Suprapubic skin (tissue), 4 donors: ENCODE measurements around the gene SETD3.

ENCODE experiments used
- EP300 ChIP-seq: sonication (generic); formaldehyde crosslinking; IDR thresholded peaks from one replicate; pipeline ENCODE4 v1.6.1; 2017; ENCODE audit warnings: antibody characterized with exemption
- POLR2A ChIP-seq, 2 donors: fragments of 450-650 bp; IDR thresholded peaks; one replicate each; pipeline ENCODE4 v1.6.1; 2017; ENCODE audit warnings: antibody characterized with exemption in 2 of 2, mild to moderate bottlenecking in 2 of 2, moderate library complexity in 2 of 2
- POLR2AphosphoS5 ChIP-seq, 3 donors: sonication (generic); formaldehyde crosslinking; IDR thresholded peaks; one replicate each; pipeline ENCODE4 v1.6.1; 2017; ENCODE audit warnings: antibody characterized with exemption in 3 of 3
- TF ChIP-seq, protein P1 (sequence below), 2 donors: fragments of 200-600 bp in 1 of 2; fragments of 450-650 bp in 1 of 2; sonication (generic) in 1 of 2; IDR thresholded peaks; one replicate each; pipeline ENCODE4 v1.5.1; 2016 to 2019; ENCODE audit warnings: antibody characterized with exemption in 2 of 2, mild to moderate bottlenecking in 1 of 2, moderate library complexity in 1 of 2

DNA sequence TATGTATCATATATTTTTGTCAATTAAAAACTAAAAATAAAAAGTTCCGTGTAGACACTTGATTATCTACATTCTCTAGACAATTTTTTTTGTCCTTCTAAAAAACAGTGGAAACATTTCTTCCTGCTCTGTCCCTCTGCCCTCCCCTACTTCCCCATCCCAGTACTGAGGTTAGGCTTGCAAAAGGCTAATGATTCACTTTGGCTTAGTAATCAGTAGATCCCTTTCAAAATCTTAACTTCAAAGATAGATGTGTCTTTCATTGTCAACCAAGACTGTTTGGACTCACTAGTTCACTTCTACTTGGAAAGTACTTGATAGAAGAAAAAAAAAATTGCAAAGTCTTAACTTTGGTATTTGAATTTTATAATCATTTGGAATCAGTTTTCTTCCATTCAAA is 3.8 kb downstream of the SETD3 start:
- TF ChIP-seq, protein P1, sequence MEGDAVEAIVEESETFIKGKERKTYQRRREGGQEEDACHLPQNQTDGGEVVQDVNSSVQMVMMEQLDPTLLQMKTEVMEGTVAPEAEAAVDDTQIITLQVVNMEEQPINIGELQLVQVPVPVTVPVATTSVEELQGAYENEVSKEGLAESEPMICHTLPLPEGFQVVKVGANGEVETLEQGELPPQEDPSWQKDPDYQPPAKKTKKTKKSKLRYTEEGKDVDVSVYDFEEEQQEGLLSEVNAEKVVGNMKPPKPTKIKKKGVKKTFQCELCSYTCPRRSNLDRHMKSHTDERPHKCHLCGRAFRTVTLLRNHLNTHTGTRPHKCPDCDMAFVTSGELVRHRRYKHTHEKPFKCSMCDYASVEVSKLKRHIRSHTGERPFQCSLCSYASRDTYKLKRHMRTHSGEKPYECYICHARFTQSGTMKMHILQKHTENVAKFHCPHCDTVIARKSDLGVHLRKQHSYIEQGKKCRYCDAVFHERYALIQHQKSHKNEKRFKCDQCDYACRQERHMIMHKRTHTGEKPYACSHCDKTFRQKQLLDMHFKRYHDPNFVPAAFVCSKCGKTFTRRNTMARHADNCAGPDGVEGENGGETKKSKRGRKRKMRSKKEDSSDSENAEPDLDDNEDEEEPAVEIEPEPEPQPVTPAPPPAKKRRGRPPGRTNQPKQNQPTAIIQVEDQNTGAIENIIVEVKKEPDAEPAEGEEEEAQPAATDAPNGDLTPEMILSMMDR (IDR thresholded peaks at IDR 0.05): no peak
- TF ChIP-seq POLR2A (IDR thresholded peaks at IDR 0.05) (no peak), EP300 (no peak), POLR2AphosphoS5 (IDR thresholded peaks at IDR 0.05) (no peak)
